Glutamatergic neuron (in vitro differentiated cells): ENCODE results near the gene DLX2. TPM values are rescaled to one million over a fixed set of nuclear protein-coding genes. Genes with fewer than 3 reads are reported as not detected.

ENCODE experiments used
- DNase-seq: peaks from one replicate; pipeline ENCODE4 v3.0.0; 2022
- H3K27ac Mint-ChIP-seq: one replicate; pipeline ENCODE4 v1.8.0; 2020; ENCODE audit warnings: mild to moderate bottlenecking, mixed read lengths, inconsistent platforms; ENCODE audit not compliant: unreplicated experiment
- H3K27me3 Mint-ChIP-seq: one replicate; pipeline ENCODE4 v1.8.0; 2020; ENCODE audit warnings: mild to moderate bottlenecking, moderate library complexity, mixed read lengths, inconsistent platforms; ENCODE audit not compliant: unreplicated experiment
- H3K36me3 Mint-ChIP-seq: one replicate; pipeline ENCODE4 v1.8.0; 2020; ENCODE audit warnings: mild to moderate bottlenecking, mixed read lengths, inconsistent platforms; ENCODE audit not compliant: unreplicated experiment
- H3K4me1 Mint-ChIP-seq: one replicate; pipeline ENCODE4 v1.8.0; 2020; ENCODE audit warnings: mild to moderate bottlenecking, low read depth, mixed read lengths, inconsistent platforms; ENCODE audit not compliant: unreplicated experiment
- H3K4me3 Mint-ChIP-seq: one replicate; pipeline ENCODE4 v1.8.0; 2020; ENCODE audit warnings: mild to moderate bottlenecking, mixed read lengths, inconsistent platforms; ENCODE audit not compliant: unreplicated experiment
- H3K9me3 Mint-ChIP-seq: one replicate; pipeline ENCODE4 v1.8.0; 2020; ENCODE audit warnings: mild to moderate bottlenecking, moderate library complexity, mixed read lengths, inconsistent platforms; ENCODE audit not compliant: unreplicated experiment
- CTCF ChIP-seq: fragments of 200-600 bp; sonication (generic); IDR thresholded peaks from one replicate; pipeline ENCODE4 v1.5.0; 2021; ENCODE audit not compliant: partially characterized antibody, unreplicated experiment
- total RNA-seq: library from RNA; stranded (reverse); fragmentation: NEBNext Ultra II Directional; extraction: Animal tissue kit (Norgen Biotek cat#: 25700); gene quantifications from one replicate; pipeline ENCODE4 v1.2.1, GENCODE V29; 2021; ENCODE audit not compliant: unreplicated experiment

DLX2 gene
- total RNA-seq, 1 donor from 2014 or later: 1.4 TPM

- TF ChIP-seq CTCF: peak; percentile 52
- Mint-ChIP-seq H3K4me3 (no peak overlapping the region), H3K36me3 (no peaks in the 10 kb centered on the region), H3K27ac (no peak overlapping the region), H3K27me3 (peaks cover 11% of the 10 kb centered on the region), H3K4me1 (peaks cover 3% of the 10 kb centered on the region), H3K9me3 (peaks cover 4% of the 10 kb centered on the region)
- no peak for DNase-seq
Measured at GRCh38 chr2:172113617-172114016, 10.9 kb upstream of the DLX2 start.

GRCh38 chr2:172109988-172110811, 7.5 kb upstream of the DLX2 start:
- H3K9me3 Mint-ChIP-seq: peaks cover 8% of the 10 kb centered on the region
- no peak overlapping the region for H3K27ac Mint-ChIP-seq
- no peaks in the 10 kb centered on the region for H3K36me3 Mint-ChIP-seq
- H3K4me1 Mint-ChIP-seq: peaks cover 3% of the 10 kb centered on the region
- TF ChIP-seq CTCF: no peak
- no peak overlapping the region for H3K4me3 Mint-ChIP-seq
- peaks cover 28% of the 10 kb centered on the region for H3K27me3 Mint-ChIP-seq
- no peak for DNase-seq

GRCh38 chr2:172109256-172109987, 6.7 kb upstream of the DLX2 start:
- no peak for TF ChIP-seq CTCF
- Mint-ChIP-seq H3K27me3 (peaks cover 30% of the 10 kb centered on the region), H3K27ac (no peak overlapping the region), H3K9me3 (peaks cover 8% of the 10 kb centered on the region), H3K4me3 (no peak overlapping the region), H3K36me3 (no peaks in the 10 kb centered on the region), H3K4me1 (peaks cover 3% of the 10 kb centered on the region)
- DNase-seq: no peak

- H3K9me3 Mint-ChIP-seq: peaks cover 10% of the 10 kb centered on the region
- DNase-seq: no peak
- peaks cover 33% of the 10 kb centered on the region for H3K27me3 Mint-ChIP-seq
- TF ChIP-seq CTCF: no peak
- H3K4me1 Mint-ChIP-seq: peaks cover 8% of the 10 kb centered on the region
- H3K27ac Mint-ChIP-seq: no peak overlapping the region
- H3K4me3 Mint-ChIP-seq: no peak overlapping the region
- no peaks in the 10 kb centered on the region for H3K36me3 Mint-ChIP-seq
Measured at GRCh38 chr2:172108587-172108930, 5.9 kb upstream of the DLX2 start.
